HG02852 (cell line): ENCODE results near the gene ZMYND15.

Experiments
- ATAC-seq: cut with Tn5 transposase; IDR thresholded peaks from one replicate; pipeline ENCODE4 v1.9.1; 2021; ENCODE audit warnings: mild to moderate bottlenecking, moderate library complexity; ENCODE audit not compliant: unreplicated experiment

Gene ZMYND15

GRCh38 chr17:4715063-4715744 is 24.4 kb upstream of the ZMYND15 start:
- no peak for ATAC-seq

GRCh38 chr17:4716081-4716480 is 23.6 kb upstream of the ZMYND15 start:
- no peak for ATAC-seq

GRCh38 chr17:4717791-4718190 is 21.8 kb upstream of the ZMYND15 start:
- ATAC-seq = no peak

GRCh38 chr17:4718276-4718675 is 21.4 kb upstream of the ZMYND15 start:
- no peak for ATAC-seq

- ATAC-seq = no peak
Measured at GRCh38 chr17:4719146-4719545, 20.5 kb upstream of the ZMYND15 start.

GRCh38 chr17:4719684-4720221 is 19.9 kb upstream of the ZMYND15 start:
- no peak for ATAC-seq

GRCh38 chr17:4720787-4721186 is 18.8 kb upstream of the ZMYND15 start:
- no peak for ATAC-seq

- no peak for ATAC-seq
Measured at GRCh38 chr17:4721203-4722135, 18.2 kb upstream of the ZMYND15 start.

- ATAC-seq = no peak
Measured at GRCh38 chr17:4722678-4723240, 16.9 kb upstream of the ZMYND15 start.

- ATAC-seq = no peak
Measured at GRCh38 chr17:4724650-4725049, 15.0 kb upstream of the ZMYND15 start.

GRCh38 chr17:4725646-4726310 is 13.9 kb upstream of the ZMYND15 start:
- ATAC-seq = no peak

- no peak for ATAC-seq
Measured at GRCh38 chr17:4728124-4728523, 11.5 kb upstream of the ZMYND15 start.

GRCh38 chr17:4733073-4733531 is 6.5 kb upstream of the ZMYND15 start:
- no peak for ATAC-seq

GRCh38 chr17:4734857-4735475 is 4.7 kb upstream of the ZMYND15 start:
- ATAC-seq = no peak

- ATAC-seq = no peak
Measured at GRCh38 chr17:4735876-4736651, 3.6 kb upstream of the ZMYND15 start.

- no peak for ATAC-seq
Measured at GRCh38 chr17:4738136-4739121, 1.2 kb upstream of the ZMYND15 start.

- ATAC-seq = no peak
Measured at GRCh38 chr17:4740025-4740351, 355 bp downstream of the ZMYND15 start.

- ATAC-seq = no peak
Measured at GRCh38 chr17:4740584-4740983, 951 bp downstream of the ZMYND15 start.

- no peak for ATAC-seq
Measured at GRCh38 chr17:4741544-4741943, 1.9 kb downstream of the ZMYND15 start.
